Measurements from ENCODE around the gene KRTAP10-2.

DNA sequence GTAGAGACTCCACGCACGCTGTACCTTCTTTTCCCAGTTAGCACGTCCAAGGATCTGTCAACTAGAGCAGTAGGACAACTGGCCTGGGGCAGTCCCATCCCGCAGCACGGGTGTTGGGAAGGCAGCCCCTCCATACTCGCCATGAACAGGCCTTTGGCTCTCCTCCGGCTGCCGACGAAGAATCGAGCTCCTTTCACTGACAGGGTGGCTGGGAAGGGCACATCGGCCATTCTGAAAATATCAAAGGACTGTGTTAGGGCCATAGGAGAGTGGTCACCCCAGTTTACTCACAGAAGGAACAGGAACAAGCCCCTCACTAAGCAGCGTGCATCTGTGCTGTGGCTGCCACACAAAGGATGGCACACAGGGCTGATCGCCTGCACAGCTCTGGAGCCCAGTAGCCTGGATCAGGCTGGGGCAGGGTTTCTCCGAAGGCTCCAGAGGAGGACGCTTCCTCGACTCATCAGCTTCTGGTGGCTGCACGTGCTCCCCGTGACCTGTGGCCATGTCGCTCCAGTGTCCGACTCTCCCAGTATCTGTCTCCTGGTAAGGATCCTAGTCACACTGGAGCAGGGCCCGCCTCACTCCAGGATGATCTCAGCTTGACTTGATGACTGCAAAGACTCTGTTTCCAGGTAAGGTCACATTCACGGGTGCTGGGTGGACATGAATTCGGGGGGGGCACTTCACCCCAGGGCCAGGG lies 20.3 kb downstream of the KRTAP10-2 start:
- TF ChIP-seq CTCF (conservative IDR thresholded peaks at IDR 0.05 in 1 of 2, IDR thresholded peaks at IDR 0.05 in 1 of 2; ENCODE audit: extremely low read depth in 1 of 2, insufficient read depth in 1 of 2, low read depth in 1 of 2, low read length in 2 of 2) (no peak), EZH2 (IDR thresholded peaks at IDR 0.05; ENCODE audit: borderline replicate concordance, low read length) (no peak)

All from mammary epithelial cell (primary cell).